Hematopoietic multipotent progenitor cell treated with erythropoietin and hydrocortisone succinate and interleukin-3 and kit ligand, for 15 days (in vitro differentiated cells): ENCODE data around the gene TDRD7.

ENCODE experiments used
- DNase-seq: peaks from one replicate; pipeline ENCODE4 v3.0.0-alpha.2; 2015; ENCODE audit warnings: low spot score

The TDRD7 gene

GRCh38 chr9:97411789-97412625, at the start of gene TDRD7:
TSS of gene TDRD7 (plus strand) at chr9:97412096. CDS start at chr9:97428466, 16,370 bp downstream.
- peak; percentile 93 for DNase-seq

DNA sequence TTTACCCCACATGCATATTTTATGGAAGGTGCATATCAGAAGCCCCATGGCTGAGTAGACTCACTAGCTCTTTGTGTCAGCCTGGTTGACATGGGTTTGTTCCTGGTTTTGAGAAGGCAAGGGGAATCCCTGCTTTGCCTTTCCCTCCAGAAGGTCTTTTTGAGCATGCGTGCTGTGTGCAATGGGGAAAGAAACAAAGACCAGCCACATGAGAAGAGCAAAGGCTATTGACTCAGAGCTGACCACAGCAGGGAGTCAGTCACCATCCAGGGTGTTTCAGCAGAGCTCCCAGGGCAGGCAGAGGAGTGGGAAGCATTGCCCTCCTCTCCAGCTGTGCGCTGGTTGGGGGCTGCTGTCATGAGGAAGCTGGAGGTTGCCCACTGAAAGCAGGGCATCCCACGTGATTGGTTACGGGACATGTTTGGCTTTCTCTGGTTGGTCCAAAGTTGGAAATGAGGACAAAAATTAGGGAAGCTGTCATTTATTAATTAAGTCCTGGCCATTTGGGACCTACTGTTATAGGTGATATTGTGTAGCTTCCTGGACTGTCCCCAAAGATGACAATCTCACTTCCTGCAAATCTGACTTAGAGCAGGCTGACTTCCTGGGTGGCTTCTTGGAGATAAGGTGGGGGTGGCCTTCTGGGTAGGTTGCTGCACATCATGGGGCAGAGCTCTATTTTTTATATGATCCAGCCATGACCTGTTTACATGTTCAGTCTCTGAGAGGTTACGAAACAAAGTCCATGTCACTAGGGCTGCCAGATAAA, 48.9 kb upstream of the TDRD7 start:
- DNase-seq = no peak

- DNase-seq = no peak
These were observed 48.1 kb upstream of the TDRD7 start for GRCh38 chr9:97363661-97364299.

DNA sequence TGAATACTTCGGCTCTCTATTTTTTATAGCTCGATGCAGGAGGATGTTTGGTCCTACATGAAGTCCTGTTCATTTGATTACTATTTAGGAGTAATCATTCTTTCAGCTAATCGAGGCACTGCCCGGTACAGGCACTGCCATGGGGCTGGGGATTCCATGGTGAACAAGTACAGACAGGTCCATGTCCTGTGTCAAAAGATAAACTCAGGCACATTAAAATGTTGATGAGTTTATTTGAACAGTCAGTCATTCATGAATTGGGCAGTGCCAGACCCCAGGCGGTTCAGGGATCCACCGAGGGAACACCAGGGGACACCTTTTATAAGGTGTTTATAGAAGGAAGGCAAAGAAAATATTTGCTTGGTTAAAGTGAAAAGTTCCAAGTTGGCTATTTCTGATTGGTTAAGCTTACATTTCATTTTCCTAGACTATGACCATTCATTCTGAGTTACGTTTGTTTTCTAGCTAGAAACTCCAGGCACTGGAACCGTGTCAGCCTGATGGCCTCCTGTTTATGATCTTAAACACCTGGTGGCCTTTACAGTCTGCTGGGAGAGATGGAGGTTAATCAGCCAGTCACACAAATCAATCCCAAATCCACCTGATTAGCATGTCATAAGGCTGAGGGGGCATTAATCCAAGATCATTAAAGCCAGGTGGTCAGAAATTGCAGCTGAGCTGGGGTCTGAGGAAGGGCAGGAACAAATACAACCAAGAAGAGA, 47.0 kb upstream of the TDRD7 start:
- no peak for DNase-seq

- no peak for DNase-seq
These were observed 46.3 kb upstream of the TDRD7 start for GRCh38 chr9:97365634-97366033.

DNA sequence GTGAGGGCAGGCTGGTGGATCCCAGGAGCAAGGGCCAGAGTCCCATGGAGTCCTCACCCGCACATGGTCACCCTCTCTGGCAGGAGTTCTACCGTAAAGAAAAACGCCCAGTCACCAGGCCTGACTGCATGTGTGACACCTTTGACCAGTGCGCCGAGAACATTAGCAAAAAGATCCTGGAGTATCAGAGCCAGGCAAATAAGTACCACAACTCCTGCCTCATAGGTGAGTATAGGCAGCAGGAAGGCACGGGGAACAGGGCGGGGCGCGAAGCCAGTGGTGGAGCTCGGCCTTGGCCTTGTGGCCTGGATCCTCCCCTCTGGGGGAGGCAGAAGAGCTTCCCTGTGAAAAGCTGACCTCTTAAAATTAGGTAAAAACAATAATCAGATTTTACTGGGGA, 45.4 kb upstream of the TDRD7 start:
- DNase-seq = no peak

- no peak for DNase-seq
These were observed 45.0 kb upstream of the TDRD7 start for GRCh38 chr9:97366889-97367288.

GRCh38 chr9:97367729-97368128, 44.2 kb upstream of the TDRD7 start:
- DNase-seq = no peak

- no peak for DNase-seq
These were observed 42.9 kb upstream of the TDRD7 start for GRCh38 chr9:97368964-97369363.

- DNase-seq = no peak
These were observed 39.3 kb upstream of the TDRD7 start for GRCh38 chr9:97372580-97372979.

GRCh38 chr9:97373331-97373730, 38.6 kb upstream of the TDRD7 start:
- DNase-seq = no peak

DNA sequence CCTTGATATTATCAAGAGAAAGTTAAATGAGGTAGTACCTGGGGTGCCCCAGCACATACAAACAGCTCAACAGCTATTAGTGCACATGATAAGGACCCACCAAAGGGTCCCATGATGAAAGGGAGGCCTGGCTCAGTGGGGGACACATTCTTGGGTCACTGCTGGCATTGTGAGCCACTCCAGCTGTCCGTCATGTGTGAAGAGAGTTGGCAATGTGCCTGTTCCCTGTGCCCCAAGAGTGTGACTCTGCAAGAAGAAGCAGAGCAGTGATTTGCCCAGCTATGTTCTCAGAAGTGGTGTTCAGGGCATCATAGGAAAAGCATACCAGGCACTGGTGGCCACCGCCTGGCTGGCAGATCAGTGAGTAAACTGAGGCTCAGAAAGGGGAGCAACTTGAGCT, 37.1 kb upstream of the TDRD7 start:
- DNase-seq = no peak

- DNase-seq = no peak
These were observed 35.0 kb upstream of the TDRD7 start for GRCh38 chr9:97376902-97377301.

GRCh38 chr9:97382099-97382718, 29.7 kb upstream of the TDRD7 start:
- DNase-seq = no peak

DNA sequence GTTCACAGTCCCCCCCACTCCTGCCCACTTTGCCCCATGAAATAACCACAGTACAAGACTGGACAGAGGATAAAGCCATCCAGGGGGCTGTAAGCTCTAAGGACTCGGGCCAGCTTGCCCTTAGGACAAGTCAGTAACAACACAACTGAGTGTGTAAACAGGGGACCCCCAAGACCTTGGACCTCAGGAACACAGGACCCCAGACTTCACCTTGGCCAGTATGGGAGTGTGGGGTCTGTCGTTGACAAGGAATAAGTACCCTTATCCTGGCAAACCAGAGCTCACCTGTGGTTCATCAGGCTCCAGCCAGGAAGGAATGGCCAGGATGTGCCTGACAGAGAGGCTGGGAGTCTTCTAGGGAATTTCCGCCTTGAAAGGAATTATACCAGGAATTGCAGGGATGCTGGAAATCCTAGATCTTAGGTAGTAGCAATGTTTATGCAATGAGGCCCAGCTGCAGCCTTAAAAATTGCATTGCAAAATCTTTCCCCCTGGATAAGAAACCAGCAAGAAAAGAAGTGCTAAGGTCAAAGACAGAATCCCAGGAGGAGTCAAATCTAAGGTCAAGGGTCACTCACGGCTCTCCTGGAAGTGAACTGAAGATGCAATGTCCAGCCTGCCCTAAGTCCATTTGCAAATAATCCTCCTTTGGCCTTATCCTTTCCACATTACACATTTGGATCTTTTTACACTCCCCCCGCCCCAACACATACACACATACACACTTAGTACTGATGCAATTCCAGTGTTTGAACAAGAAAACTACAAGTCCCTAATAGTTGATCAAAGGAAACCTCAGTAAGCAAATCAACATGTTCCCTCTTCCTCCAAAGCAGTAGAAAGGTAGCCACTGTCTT, 27.3 kb upstream of the TDRD7 start:
- DNase-seq = no peak

GRCh38 chr9:97385626-97386264, 26.2 kb upstream of the TDRD7 start:
- DNase-seq = no peak

DNA sequence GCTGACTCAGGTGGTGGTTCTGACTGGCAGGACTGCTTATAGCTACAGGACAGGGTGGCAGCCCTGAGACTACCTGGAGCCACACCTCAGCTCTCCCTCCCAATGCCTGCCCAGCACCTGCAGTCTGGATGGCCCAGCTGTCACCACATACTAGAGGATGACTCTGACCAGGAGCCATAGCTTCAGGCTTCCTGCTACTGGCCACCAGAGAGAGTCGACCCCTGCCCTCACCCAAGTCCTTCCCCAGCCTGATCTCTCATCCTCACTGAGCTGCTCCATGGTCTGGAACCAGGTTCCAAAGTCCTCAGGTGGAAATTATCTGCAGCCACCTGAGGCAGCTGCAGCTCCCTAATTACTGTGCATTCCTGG, 25.6 kb upstream of the TDRD7 start:
- DNase-seq = no peak

- DNase-seq = peak; percentile 72
These were observed 25.0 kb upstream of the TDRD7 start for GRCh38 chr9:97386733-97387503.

GRCh38 chr9:97387504-97387886, 24.4 kb upstream of the TDRD7 start:
- no peak for DNase-seq
